Activated naive CD4-positive, alpha-beta T cell treated with anti-CD3 and anti-CD28 coated beads for 36 hours (primary cell): Measurements from ENCODE around the gene KRT3. TPM values are rescaled to one million over a fixed set of nuclear protein-coding genes. Genes with fewer than 3 reads are reported as not detected.
A peak's percentile ranks its signal among the peaks of the same experiment; 100 is the strongest.
"Not testable (repeated sequence)": the region's sequence is repeated elsewhere in the genome, so short reads cannot be mapped to it uniquely, and the experiment has no call there.

ENCODE experiments used
- CTCF ChIA-PET: fragments of 350-600 bp; sonication (Branson Sonifier 250); formaldehyde crosslinking; loops from one replicate; lab custom pipeline; 2021; ENCODE audit warnings: antibody characterized with exemption; lab: Charles Lee
- DNase-seq: peaks from one replicate; pipeline ENCODE4 v3.0.0-alpha.2; 2020
- H3K27ac Mint-ChIP-seq: one replicate; pipeline ENCODE4 v1.8.0; 2021; ENCODE audit warnings: mild to moderate bottlenecking, mixed read lengths
- H3K27me3 Mint-ChIP-seq: one replicate; pipeline ENCODE4 v1.8.0; 2021; ENCODE audit warnings: low read depth, mixed read lengths
- H3K36me3 Mint-ChIP-seq: one replicate; pipeline ENCODE4 v1.8.0; 2021; ENCODE audit warnings: low read depth, mixed read lengths
- H3K4me1 Mint-ChIP-seq: one replicate; pipeline ENCODE4 v1.8.0; 2021; ENCODE audit warnings: low read depth, mixed read lengths
- H3K4me3 Mint-ChIP-seq: one replicate; pipeline ENCODE4 v1.8.0; 2021; ENCODE audit warnings: mild to moderate bottlenecking, moderate library complexity, mixed read lengths
- H3K9me3 Mint-ChIP-seq: one replicate; pipeline ENCODE4 v1.8.0; 2021; ENCODE audit warnings: mixed read lengths
- intact Hi-C: fragments of 100-400 bp; cut with micrococcal nuclease; formaldehyde crosslinking; loops from one replicate; pipeline ENCODE4 v1.15.1; 2023
- total RNA-seq, 2 experiments: library from RNA; stranded (reverse); gene quantifications; one replicate each; pipeline ENCODE4 v1.2.3, GENCODE V29; 2021

Gene KRT3
- total RNA-seq, 2 experiments from 2014 or later = not detected

- peaks cover 1% of the 10 kb centered on the region for H3K4me1 Mint-ChIP-seq
- no peak overlapping the region for H3K4me3 Mint-ChIP-seq
- no peaks in the 10 kb centered on the region for H3K27me3 Mint-ChIP-seq
- no peaks in the 10 kb centered on the region for H3K36me3 Mint-ChIP-seq
- intact Hi-C loops = no loop called here
- no peak overlapping the region for H3K27ac Mint-ChIP-seq
- H3K9me3 Mint-ChIP-seq = no peaks in the 10 kb centered on the region
- no peak for DNase-seq
- CTCF ChIA-PET = no interaction called here
Observed at GRCh38 chr12:52754135-52754534, 41.8 kb downstream of the KRT3 start.

- CTCF ChIA-PET = no interaction called here
- DNase-seq = no peak
- no peak overlapping the region for H3K27ac Mint-ChIP-seq
- H3K4me3 Mint-ChIP-seq = no peak overlapping the region
- H3K36me3 Mint-ChIP-seq = no peaks in the 10 kb centered on the region
- no peaks in the 10 kb centered on the region for H3K9me3 Mint-ChIP-seq
- intact Hi-C loops = no loop called here
- H3K4me1 Mint-ChIP-seq = peaks cover 10% of the 10 kb centered on the region
- H3K27me3 Mint-ChIP-seq = no peaks in the 10 kb centered on the region
Observed at GRCh38 chr12:52753283-52753682, 42.6 kb downstream of the KRT3 start.

- CTCF ChIA-PET = no interaction called here
- Mint-ChIP-seq H3K27ac (no peak overlapping the region), H3K4me3 (no peak overlapping the region), H3K9me3 (no peaks in the 10 kb centered on the region), H3K4me1 (peaks cover 12% of the 10 kb centered on the region), H3K36me3 (no peaks in the 10 kb centered on the region), H3K27me3 (no peaks in the 10 kb centered on the region)
- intact Hi-C loops = no loop called here
- DNase-seq = no peak
Observed at GRCh38 chr12:52752516-52752915, 43.4 kb downstream of the KRT3 start.

GRCh38 chr12:52751795-52752194 is 44.1 kb downstream of the KRT3 start:
- intact Hi-C loops = no loop called here
- no peak for DNase-seq
- Mint-ChIP-seq H3K27me3 (no peaks in the 10 kb centered on the region), H3K27ac (no peak overlapping the region), H3K4me1 (peaks cover 12% of the 10 kb centered on the region), H3K4me3 (no peak overlapping the region), H3K36me3 (no peaks in the 10 kb centered on the region), H3K9me3 (no peaks in the 10 kb centered on the region)
- CTCF ChIA-PET = no interaction called here

DNA sequence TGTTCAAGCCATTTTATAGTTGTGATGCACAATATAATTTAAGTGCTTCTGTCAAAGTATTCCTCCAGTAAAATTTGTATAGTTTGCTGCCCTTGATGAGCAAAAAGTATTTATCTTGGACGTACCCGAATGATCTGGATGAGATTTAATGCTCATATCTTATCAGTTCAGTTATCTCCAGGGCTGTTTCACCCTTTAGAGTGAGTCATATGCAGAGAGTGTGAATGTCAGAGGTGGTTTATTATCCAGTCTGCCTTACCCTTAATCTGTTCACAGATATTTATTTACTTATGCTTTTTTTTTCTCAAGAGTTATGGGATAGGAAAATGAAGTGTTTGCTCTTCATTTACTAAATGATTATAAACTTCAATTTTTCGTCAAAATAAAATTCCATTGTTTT is 45.4 kb downstream of the KRT3 start:
- H3K4me3 Mint-ChIP-seq, H3K27ac Mint-ChIP-seq, H3K36me3 Mint-ChIP-seq, CTCF ChIA-PET, DNase-seq, H3K27me3 Mint-ChIP-seq, H3K9me3 Mint-ChIP-seq, intact Hi-C loops: not testable (repeated sequence)
- peaks cover 12% of the 10 kb centered on the region for H3K4me1 Mint-ChIP-seq

DNA sequence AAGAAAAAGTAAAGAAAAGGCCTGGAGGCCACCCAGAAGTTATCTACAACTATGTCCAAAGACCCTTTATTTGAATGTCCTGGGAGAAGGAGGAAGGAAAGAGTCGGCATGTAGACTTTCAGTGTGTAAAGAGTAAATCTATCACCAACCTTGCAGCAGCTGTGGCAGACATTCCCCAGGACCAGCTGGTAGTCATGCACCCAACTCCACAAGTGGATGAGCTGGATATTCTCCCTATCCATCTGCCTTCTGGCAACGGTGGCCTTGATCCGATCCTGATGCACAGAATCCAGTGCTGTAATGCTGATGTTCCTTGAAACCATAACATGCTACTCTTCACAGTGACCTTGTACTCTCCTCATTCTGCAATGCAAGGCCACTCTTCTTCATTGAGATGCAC is 46.1 kb downstream of the KRT3 start:
- no peaks in the 10 kb centered on the region for H3K36me3 Mint-ChIP-seq
- H3K27me3 Mint-ChIP-seq = no peaks in the 10 kb centered on the region
- intact Hi-C loops = no loop called here
- no peaks in the 10 kb centered on the region for H3K9me3 Mint-ChIP-seq
- no peak overlapping the region for H3K4me3 Mint-ChIP-seq
- no peak overlapping the region for H3K27ac Mint-ChIP-seq
- peaks cover 12% of the 10 kb centered on the region for H3K4me1 Mint-ChIP-seq
- no peak for DNase-seq
- CTCF ChIA-PET = interaction anchor here (1.2 kb wide), 1 partner anchor 15 kb away, joined by 3 read pairs; no protein-coding TSS in a partner anchor

GRCh38 chr12:52748578-52748977 is 47.3 kb downstream of the KRT3 start:
- intact Hi-C loops = no loop called here
- no peaks in the 10 kb centered on the region for H3K27me3 Mint-ChIP-seq
- no peak for DNase-seq
- H3K36me3 Mint-ChIP-seq = no peaks in the 10 kb centered on the region
- H3K4me3 Mint-ChIP-seq = no peak overlapping the region
- H3K27ac Mint-ChIP-seq = no peak overlapping the region
- no peaks in the 10 kb centered on the region for H3K9me3 Mint-ChIP-seq
- peaks cover 12% of the 10 kb centered on the region for H3K4me1 Mint-ChIP-seq
- CTCF ChIA-PET = interaction anchor here (1.2 kb wide), 1 partner anchor 14 kb away, joined by 3 read pairs; no protein-coding TSS in a partner anchor

DNA sequence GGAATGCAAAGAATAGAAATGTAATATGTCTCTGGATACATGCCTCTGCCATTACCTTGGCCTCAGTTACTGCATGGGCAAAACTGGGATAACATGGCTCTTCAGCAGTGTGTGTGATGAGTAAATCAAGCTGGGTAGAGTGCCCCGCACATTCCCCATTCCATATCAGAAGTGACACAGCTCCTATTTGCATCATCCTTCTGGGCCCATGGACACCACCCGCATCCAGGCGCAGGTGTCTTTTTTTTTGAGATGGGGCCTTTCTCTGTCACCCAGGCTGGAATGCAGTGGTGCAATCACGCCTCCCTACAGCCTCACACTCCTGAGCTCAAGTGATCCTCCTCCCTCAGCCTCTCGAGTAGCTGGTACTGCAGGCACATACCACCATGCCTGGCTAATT is 50.4 kb downstream of the KRT3 start:
- CTCF ChIA-PET = interaction anchor here (0.5 to 1.2 kb wide), 2 partner anchors 162 to 164 kb away, joined by 3 read pairs; no protein-coding TSS in a partner anchor
- Mint-ChIP-seq H3K4me1 (peaks cover 16% of the 10 kb centered on the region), H3K36me3 (no peaks in the 10 kb centered on the region), H3K27me3 (no peaks in the 10 kb centered on the region), H3K27ac (no peak overlapping the region), H3K9me3 (no peaks in the 10 kb centered on the region), H3K4me3 (no peak overlapping the region)
- intact Hi-C loops = no loop called here
- DNase-seq = no peak

DNA sequence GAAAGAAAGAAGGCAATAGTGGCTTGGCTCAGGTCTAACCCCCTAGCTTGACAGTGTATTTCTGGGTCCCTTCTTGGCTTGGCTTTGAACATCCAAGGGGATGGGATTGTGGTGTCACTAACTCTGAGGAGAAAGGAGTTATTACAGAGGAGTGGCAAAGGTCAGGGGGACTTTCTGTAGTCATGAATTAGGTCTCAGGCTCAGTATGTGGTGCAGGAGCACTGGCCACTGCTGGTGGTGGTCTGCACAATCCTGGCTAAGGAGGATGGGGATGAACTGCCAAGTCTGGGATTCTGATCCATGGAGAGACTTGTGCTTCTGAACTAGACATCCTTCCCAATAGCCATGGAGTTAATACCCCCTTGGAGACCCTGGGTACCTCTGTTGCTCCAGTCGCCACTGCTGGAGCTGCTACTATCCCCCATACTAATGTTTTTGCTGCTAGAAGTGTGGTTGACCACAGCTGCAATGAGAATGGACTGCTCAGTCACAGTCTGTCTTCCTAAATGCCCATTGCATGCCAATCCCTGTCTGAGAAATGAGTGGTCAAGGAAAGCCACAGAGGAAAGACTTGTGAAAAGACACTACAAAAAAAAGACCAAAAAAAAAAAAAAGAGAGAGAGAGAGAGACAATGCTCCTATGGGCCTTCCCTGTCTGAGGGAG is 51.3 kb downstream of the KRT3 start:
- CTCF ChIA-PET = interaction anchor here (1.2 kb wide), 1 partner anchor 161 kb away, joined by 3 read pairs; no protein-coding TSS in a partner anchor
- Mint-ChIP-seq H3K27ac (no peak overlapping the region), H3K4me1 (peaks cover 16% of the 10 kb centered on the region), H3K36me3 (no peaks in the 10 kb centered on the region), H3K4me3 (no peak overlapping the region), H3K27me3 (peaks cover 2% of the 10 kb centered on the region), H3K9me3 (no peaks in the 10 kb centered on the region)
- intact Hi-C loops = no loop called here
- DNase-seq = no peak

DNA sequence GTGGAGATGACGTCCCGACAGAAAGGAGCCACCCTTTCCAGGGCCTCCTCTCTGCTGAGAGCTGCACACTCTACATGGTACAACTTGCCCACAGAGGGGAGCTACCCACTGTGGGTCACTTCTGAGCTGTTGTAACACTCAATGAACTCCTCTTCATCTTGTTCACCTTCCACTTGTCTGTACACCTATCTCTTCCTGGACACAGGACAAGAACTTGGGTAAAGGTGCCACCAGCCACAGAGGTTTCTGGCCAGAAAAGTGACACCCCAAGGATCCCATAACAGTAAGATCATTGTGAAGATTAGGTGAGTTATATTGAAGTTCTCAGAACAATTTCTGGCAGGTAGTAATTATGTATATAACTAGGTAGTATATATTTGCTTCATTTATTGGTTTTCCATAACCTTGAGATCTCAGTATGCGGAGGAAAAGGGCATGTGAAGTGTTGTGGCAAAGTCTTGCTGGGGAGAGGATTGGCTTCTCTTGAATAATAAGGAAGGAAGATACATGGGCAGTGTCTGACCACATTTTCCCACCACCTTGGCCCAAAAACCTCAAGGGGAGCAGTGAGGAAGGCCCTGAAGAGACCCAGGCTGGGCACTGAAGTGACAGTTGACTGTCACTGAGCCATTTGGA is 53.0 kb downstream of the KRT3 start:
- H3K27ac Mint-ChIP-seq = no peak overlapping the region
- H3K27me3 Mint-ChIP-seq = peaks cover 2% of the 10 kb centered on the region
- DNase-seq = no peak
- H3K4me3 Mint-ChIP-seq = no peak overlapping the region
- H3K36me3 Mint-ChIP-seq = no peaks in the 10 kb centered on the region
- intact Hi-C loops = no loop called here
- H3K9me3 Mint-ChIP-seq = no peaks in the 10 kb centered on the region
- peaks cover 3% of the 10 kb centered on the region for H3K4me1 Mint-ChIP-seq
- CTCF ChIA-PET = interaction anchor here (0.7 kb wide), 1 partner anchor 161 kb away, joined by 3 read pairs; no protein-coding TSS in a partner anchor

DNA sequence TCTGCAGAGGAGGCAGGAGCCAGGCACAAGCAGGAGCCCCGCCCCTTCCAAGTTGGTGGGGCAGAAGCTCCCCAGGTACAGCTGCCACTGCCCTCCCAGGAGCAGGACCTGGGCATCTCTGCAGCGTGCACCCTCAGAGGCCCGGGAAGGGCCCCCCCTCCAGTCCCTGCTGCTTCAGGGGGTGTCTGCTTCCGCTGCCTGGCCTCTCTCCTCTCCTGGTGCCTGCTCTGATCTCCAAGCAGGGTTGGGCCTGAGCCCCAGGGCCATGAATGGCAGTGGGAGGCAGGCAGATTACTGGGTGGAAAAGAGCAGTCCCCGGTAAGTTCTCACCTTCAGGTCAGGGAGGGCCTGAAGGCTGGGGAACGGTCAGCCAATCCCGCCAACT is 53.7 kb downstream of the KRT3 start:
- no peaks in the 10 kb centered on the region for H3K9me3 Mint-ChIP-seq
- H3K4me1 Mint-ChIP-seq = peaks cover 3% of the 10 kb centered on the region
- peaks cover 2% of the 10 kb centered on the region for H3K27me3 Mint-ChIP-seq
- no peak for DNase-seq
- H3K4me3 Mint-ChIP-seq = no peak overlapping the region
- no peaks in the 10 kb centered on the region for H3K36me3 Mint-ChIP-seq
- no peak overlapping the region for H3K27ac Mint-ChIP-seq
- CTCF ChIA-PET = interaction anchor here (0.6 kb wide), 1 partner anchor 58 kb away, joined by 3 read pairs; no protein-coding TSS in a partner anchor
- intact Hi-C loops = no loop called here

DNA sequence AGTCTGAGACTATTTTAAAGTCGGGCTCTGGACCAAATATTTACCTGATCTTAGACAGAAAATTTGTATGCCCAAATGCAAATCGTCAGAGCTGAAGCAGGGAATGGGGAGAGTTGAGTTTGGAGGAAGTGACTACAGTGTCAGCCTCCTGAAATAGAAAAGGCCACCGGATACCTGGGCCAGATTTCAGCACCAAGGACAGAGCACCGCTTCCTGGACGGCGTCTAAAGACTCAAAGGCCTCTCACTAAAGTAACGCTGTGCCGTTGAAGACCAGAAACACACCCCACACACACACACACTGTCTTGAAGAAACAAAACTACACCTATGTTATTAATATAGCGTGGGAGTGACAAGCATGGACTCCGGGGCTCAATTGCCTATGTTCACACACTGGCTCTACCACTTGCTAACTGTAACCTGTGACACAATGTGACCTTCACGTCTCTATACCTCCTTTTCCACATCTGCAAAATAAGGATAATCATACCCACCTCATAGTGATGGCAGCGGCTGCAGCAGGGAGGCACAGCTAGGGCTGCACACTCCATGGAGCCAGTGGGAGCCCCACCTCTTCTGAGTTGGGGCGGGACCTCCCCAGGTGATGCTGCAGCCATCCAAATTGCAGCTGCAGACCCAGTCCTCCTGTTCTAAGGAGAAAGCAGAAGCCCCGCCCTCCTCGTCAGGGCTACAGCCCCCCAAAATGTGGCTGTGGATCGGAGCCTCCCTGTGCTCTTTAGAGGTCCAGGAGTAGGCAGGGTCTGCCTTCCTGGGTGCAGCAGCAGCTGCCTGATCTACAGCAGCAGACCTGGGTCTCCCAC is 54.3 kb downstream of the KRT3 start:
- H3K9me3 Mint-ChIP-seq = no peaks in the 10 kb centered on the region
- peaks cover 3% of the 10 kb centered on the region for H3K4me1 Mint-ChIP-seq
- CTCF ChIA-PET = interaction anchor here (0.7 kb wide), 1 partner anchor 156 kb away, joined by 4 read pairs; no protein-coding TSS in a partner anchor
- H3K36me3 Mint-ChIP-seq = no peaks in the 10 kb centered on the region
- H3K27ac Mint-ChIP-seq = no peak overlapping the region
- peak; percentile 84 for DNase-seq
- H3K27me3 Mint-ChIP-seq = peaks cover 2% of the 10 kb centered on the region
- no peak overlapping the region for H3K4me3 Mint-ChIP-seq
- intact Hi-C loops = no loop called here
